GM18951 (cell line): ENCODE measurements around the gene C4orf36.

Experiments used
- POLR2A ChIP-seq: IDR thresholded peaks from 4 replicates; pipeline ENCODE4 v1.6.1; 2011; ENCODE audit warnings: mild to moderate bottlenecking; ENCODE audit not compliant: insufficient read length, insufficient read depth; ENCODE audit errors: extremely low read depth
- in situ Hi-C: fragments of 300-500 bp; cut with MboI; formaldehyde crosslinking; loops from one replicate; pipeline ENCODE4 v1.12.0; 2022; ENCODE audit warnings: low sequenced_read_pairs, mixed read lengths, inconsistent platforms; ENCODE audit not compliant: unreplicated experiment

The C4orf36 gene

DNA sequence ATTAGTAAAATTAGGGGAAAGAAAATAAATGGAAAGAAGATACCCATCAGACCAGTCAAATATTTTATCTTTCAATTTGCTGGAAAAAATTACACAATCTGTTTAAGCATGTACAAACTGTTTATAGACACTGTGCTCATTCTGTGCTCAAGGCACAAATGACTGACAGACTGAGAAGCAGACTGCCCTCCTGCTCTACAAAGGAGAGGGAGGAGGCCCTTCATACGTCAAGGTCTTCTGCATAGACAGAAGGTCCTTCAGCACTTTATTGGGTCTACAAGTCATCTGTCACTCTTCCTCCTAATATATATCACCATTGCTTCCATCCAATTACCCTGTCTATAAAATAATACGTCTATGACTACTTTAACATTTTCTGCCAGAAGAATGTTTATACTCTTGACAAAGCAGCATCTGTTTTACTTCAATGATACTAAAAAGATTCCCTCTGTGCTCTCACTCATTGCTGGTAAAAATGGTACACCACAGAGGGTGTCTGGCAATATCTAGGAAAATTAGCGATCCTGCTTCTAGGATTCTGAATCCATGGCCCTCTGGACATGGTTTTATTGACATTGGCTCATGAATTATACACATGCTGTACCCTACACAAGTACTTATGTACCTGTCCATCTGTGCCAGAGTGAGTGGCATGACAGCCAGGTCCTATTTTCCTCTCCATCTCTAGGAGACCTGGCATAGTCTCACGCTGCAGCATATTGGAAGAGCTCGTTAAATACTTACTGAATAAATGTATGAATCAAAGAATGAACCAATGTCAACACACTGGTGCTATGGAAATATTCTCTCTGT is 54.3 kb downstream of the C4orf36 start:
- in situ Hi-C loops, result no loop called here
- TF ChIP-seq POLR2A, result no peak

DNA sequence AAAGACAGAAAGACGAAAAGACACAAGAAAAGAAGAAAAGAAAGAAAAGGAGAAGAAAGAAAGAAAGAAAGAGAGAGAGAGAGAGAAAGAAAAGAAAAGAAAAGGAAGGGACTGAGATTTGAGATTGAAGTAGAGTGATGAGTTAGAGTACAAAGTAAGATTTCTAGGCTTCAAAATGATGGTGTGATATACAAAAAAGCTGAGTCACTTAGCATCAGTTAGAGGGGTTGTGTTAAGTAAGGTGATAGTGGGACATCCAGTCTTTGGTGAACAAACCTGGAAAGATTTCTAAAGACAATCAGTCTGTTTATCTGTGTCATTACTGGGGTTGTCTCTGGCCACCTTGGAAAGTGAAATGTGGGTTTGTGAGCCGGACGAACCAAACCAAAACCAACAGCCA is 56.5 kb downstream of the C4orf36 start:
- in situ Hi-C loops, result no loop called here
- no peak for TF ChIP-seq POLR2A

DNA sequence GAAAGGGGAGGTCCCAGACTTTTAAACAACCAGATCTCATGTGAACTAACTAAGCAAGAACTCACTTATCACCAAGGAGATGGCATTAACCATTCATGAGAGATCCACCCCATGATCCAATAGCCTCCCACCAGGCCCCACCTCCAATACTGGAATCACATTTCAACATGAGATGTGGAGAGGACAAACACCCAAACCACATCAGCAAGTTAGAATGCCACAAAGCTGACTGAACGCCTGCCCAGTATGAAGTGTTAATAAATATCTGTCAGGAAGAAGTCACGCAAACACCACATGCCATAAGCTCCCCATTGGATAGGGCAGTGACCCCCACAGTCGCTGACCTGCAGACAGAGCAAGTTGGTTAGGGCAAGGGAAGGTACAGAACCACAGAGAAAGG is 57.3 kb downstream of the C4orf36 start:
- in situ Hi-C loops, result no loop called here
- no peak for TF ChIP-seq POLR2A

DNA sequence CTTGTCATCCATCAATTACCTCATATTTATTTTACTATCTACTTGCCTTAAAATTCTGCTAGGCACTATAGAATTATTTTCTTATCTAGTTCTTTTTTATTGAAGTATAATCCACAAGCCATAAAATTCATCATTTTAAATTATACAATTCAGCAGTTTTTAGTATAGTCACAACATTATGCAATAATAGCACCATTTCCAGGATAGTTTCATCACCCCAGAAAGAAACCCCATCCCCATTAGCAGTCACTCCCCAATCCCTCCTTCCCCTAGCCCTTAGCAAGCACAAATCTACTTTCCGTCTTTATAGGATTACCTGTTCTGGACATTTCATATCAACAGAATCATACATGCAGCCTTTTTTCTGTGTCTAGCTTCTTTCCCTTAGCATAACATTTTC is 58.6 kb downstream of the C4orf36 start:
- in situ Hi-C loops, result no loop called here
- TF ChIP-seq POLR2A, result no peak

DNA sequence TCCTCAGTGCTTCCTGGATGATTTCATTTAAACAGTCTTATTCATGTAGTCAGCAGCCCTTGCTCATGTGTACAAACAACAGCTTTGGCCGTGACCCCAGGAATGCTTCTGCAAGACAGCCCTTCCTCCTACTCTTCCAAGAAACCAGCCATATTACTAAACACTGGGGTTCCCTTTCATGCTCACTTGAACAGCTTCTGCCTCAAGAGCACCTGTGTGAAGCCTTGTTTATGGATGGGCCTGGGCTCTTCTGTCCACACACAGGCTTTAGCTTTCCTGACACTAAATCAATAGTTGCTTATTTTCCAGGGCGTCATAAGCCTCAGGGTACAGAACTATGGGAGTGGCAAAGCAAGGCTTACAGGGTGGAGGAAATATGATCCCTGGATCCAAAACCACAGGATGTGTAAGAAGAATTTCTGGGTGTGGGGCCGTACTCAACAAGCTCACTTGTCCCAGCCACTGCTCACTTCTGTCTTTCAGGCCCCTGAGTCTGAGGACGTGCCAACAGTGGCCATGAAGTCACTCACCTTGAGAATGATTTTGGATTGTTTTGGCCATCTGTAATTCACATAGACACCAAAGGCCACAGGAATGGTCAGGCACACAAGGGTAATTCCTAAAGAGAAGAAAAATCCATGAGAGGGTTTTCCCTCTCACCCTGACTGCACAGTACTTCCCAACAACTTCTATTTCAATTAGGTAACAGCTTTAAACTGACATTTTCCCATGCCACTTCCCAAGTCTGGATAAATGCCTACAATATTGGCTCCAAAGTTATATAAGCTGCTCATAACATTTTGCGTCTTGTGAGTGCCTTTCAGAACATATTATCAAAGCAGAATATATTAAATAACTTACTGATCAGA is 60.7 kb downstream of the C4orf36 start:
- in situ Hi-C loops, result no loop called here
- no peak for TF ChIP-seq POLR2A
